ENCODE results near the gene NCOA3. TPM values are rescaled to one million over a fixed set of nuclear protein-coding genes. Genes with fewer than 3 reads are reported as not detected.

Gene NCOA3
- total and polyA plus RNA-seq, 2 experiments from 2014 or later, result 6.7 to 25.8 TPM

DNA sequence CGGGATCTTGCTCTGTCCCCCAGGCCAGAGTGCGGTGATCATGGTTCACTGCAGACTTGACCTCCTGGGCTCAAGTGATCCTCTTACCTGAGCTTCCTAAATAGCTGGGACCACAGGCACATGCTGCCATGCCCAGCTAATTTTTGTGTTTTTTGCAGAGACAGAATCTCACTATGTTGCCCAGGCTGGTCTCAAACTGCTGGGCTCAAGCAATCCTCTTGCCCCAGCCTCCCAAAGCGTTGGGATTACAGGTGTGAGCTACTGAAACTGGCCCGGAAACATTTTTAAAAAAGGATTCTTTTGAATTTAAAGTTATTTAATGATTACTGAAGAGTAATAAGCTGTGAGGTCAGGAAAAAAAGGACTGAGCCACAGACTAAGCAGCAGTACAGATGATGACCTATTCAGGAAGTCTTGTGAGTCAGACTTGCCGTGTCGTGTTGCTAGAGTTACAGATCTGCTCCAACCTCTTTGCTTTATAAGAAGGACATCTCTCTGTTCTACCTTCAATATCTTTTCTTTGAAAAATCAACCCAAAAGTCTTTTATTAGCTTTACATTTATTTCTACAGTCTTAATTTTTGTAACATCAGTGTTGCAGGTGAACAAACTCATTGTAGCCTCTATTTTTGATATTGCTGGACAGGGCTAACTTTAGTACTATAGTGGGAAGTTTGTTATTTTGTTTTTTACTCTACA is 108.7 kb downstream of the NCOA3 start:
- no peak for TF ChIP-seq STAT1 (IDR thresholded peaks at IDR 0.05; ENCODE audit: unreplicated experiment)
- H3K9me3 Mint-ChIP-seq, result no peaks in the 10 kb centered on the region

DNA sequence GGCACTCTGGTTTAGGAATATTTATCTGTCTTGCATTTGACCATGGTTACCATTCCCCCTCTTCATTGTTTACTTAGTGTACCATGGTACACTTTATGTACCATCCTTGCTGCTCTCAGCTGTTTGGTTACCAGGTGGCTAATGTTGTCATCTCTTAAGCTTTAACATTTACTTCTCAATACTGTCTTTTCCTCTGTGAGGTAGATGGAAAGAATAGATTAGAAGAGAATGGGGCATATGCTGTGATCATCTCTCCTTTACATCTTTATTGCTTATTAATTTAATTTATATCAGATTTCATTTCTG is 109.2 kb downstream of the NCOA3 start:
- no peak for DNase-seq (ENCODE audit: low spot score)
- Histone ChIP-seq H4K20me1 (replicated peaks; ENCODE audit: insufficient read depth) (no peaks in the 10 kb centered on the region), H3K27me3 (ENCODE audit: insufficient read depth) (no peaks in the 10 kb centered on the region), H3K4me1 (ENCODE audit: insufficient read depth) (no peaks in the 10 kb centered on the region), H3K4me3 (no peak overlapping the region), H3K79me2 (replicated peaks; ENCODE audit: insufficient read depth) (peaks cover 60% of the 10 kb centered on the region), H3F3A (replicated peaks; ENCODE audit: low read depth) (no peaks in the 10 kb centered on the region), H3K36me3 (ENCODE audit: insufficient read depth) (no peaks in the 10 kb centered on the region), H2AFZ (no peak overlapping the region), H3K4me2 (no peak overlapping the region), H3K9me2 (ENCODE audit: insufficient read depth) (no peaks in the 10 kb centered on the region), H3K27ac (ENCODE audit: low read depth) (no peak overlapping the region)
- H3K27me3 Mint-ChIP-seq (ENCODE audit: insufficient read depth, low read depth, poor library complexity), result no peaks in the 10 kb centered on the region
- no peak for ATAC-seq
- H3K27ac Mint-ChIP-seq, result no peak overlapping the region
- H3K4me1 Mint-ChIP-seq, result no peaks in the 10 kb centered on the region
- H3K36me3 Mint-ChIP-seq (ENCODE audit: low read depth), result no peaks in the 10 kb centered on the region
- no peak overlapping the region for H3K4me3 Mint-ChIP-seq
- H3K9me3 Mint-ChIP-seq, result no peaks in the 10 kb centered on the region
- no peak for TF ChIP-seq EZH2phosphoT487 (IDR thresholded peaks at IDR 0.05; ENCODE audit: unreplicated experiment)
- TF ChIP-seq ZNF114 (CRISPR knock-in tag; IDR thresholded peaks at IDR 0.05), result no peak
- TF ChIP-seq, protein P1, sequence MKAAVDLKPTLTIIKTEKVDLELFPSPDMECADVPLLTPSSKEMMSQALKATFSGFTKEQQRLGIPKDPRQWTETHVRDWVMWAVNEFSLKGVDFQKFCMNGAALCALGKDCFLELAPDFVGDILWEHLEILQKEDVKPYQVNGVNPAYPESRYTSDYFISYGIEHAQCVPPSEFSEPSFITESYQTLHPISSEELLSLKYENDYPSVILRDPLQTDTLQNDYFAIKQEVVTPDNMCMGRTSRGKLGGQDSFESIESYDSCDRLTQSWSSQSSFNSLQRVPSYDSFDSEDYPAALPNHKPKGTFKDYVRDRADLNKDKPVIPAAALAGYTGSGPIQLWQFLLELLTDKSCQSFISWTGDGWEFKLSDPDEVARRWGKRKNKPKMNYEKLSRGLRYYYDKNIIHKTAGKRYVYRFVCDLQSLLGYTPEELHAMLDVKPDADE (IDR thresholded peaks at IDR 0.05), result no peak

More for the DNA sequence above, 108.7 kb downstream of the NCOA3 start:
- Histone ChIP-seq H3K27ac (ENCODE audit: low read depth) (no peak overlapping the region), H3F3A (replicated peaks; ENCODE audit: low read depth) (no peaks in the 10 kb centered on the region), H3K27me3 (ENCODE audit: insufficient read depth) (no peaks in the 10 kb centered on the region), H2AFZ (no peak overlapping the region), H3K4me2 (no peak overlapping the region), H4K20me1 (replicated peaks; ENCODE audit: insufficient read depth) (no peaks in the 10 kb centered on the region), H3K4me1 (ENCODE audit: insufficient read depth) (no peaks in the 10 kb centered on the region), H3K9me2 (ENCODE audit: insufficient read depth) (no peaks in the 10 kb centered on the region), H3K79me2 (replicated peaks; ENCODE audit: insufficient read depth) (peaks cover 64% of the 10 kb centered on the region), H3K36me3 (ENCODE audit: insufficient read depth) (no peaks in the 10 kb centered on the region), H3K4me3 (no peak overlapping the region)
- DNase-seq (ENCODE audit: low spot score) (no peak), ATAC-seq (no peak)
- Mint-ChIP-seq H3K27ac (no peak overlapping the region), H3K4me3 (no peak overlapping the region), H3K27me3 (ENCODE audit: insufficient read depth, low read depth, poor library complexity) (no peaks in the 10 kb centered on the region), H3K4me1 (no peaks in the 10 kb centered on the region), H3K36me3 (ENCODE audit: low read depth) (no peaks in the 10 kb centered on the region)

DNA sequence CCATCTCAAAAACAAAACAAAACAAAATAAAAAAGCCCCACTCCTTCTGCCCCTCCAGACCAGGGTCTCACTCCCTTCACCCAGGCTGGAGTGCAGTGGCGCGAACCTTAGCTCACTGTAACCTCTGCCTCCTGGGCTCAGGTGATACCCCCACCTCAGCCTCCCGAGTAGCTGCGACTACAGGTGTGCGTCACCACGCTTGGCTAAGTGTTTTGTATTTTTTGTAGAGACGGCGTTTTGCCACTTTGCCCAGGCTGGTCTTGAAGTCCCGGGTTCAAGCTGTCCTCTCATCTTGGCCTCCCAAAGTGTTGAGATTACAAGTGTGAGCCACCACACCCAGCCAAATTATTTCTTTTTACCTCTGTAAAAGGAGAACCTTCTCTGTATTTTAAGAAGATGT is 110.1 kb downstream of the NCOA3 start:
- H3K4me3 Mint-ChIP-seq, result no peak overlapping the region
- Histone ChIP-seq H3K9me2 (ENCODE audit: insufficient read depth) (no peaks in the 10 kb centered on the region), H3K79me2 (replicated peaks; ENCODE audit: insufficient read depth) (peaks cover 60% of the 10 kb centered on the region), H3F3A (replicated peaks; ENCODE audit: low read depth) (no peaks in the 10 kb centered on the region), H3K4me1 (ENCODE audit: insufficient read depth) (no peaks in the 10 kb centered on the region), H4K20me1 (replicated peaks; ENCODE audit: insufficient read depth) (no peaks in the 10 kb centered on the region), H2AFZ (no peak overlapping the region), H3K27ac (ENCODE audit: low read depth) (no peak overlapping the region), H3K36me3 (ENCODE audit: insufficient read depth) (no peaks in the 10 kb centered on the region), H3K27me3 (ENCODE audit: insufficient read depth) (no peaks in the 10 kb centered on the region), H3K4me2 (no peak overlapping the region), H3K4me3 (no peak overlapping the region)
- no peaks in the 10 kb centered on the region for H3K27me3 Mint-ChIP-seq (ENCODE audit: insufficient read depth, low read depth, poor library complexity)
- no peak for ATAC-seq
- no peak overlapping the region for H3K27ac Mint-ChIP-seq
- DNase-seq (ENCODE audit: low spot score), result no peak
- H3K9me3 Mint-ChIP-seq, result no peaks in the 10 kb centered on the region
- no peak for TF ChIP-seq ZNF331 (CRISPR knock-in tag; IDR thresholded peaks at IDR 0.05; ENCODE audit: low read depth)
- TF ChIP-seq, protein P2, sequence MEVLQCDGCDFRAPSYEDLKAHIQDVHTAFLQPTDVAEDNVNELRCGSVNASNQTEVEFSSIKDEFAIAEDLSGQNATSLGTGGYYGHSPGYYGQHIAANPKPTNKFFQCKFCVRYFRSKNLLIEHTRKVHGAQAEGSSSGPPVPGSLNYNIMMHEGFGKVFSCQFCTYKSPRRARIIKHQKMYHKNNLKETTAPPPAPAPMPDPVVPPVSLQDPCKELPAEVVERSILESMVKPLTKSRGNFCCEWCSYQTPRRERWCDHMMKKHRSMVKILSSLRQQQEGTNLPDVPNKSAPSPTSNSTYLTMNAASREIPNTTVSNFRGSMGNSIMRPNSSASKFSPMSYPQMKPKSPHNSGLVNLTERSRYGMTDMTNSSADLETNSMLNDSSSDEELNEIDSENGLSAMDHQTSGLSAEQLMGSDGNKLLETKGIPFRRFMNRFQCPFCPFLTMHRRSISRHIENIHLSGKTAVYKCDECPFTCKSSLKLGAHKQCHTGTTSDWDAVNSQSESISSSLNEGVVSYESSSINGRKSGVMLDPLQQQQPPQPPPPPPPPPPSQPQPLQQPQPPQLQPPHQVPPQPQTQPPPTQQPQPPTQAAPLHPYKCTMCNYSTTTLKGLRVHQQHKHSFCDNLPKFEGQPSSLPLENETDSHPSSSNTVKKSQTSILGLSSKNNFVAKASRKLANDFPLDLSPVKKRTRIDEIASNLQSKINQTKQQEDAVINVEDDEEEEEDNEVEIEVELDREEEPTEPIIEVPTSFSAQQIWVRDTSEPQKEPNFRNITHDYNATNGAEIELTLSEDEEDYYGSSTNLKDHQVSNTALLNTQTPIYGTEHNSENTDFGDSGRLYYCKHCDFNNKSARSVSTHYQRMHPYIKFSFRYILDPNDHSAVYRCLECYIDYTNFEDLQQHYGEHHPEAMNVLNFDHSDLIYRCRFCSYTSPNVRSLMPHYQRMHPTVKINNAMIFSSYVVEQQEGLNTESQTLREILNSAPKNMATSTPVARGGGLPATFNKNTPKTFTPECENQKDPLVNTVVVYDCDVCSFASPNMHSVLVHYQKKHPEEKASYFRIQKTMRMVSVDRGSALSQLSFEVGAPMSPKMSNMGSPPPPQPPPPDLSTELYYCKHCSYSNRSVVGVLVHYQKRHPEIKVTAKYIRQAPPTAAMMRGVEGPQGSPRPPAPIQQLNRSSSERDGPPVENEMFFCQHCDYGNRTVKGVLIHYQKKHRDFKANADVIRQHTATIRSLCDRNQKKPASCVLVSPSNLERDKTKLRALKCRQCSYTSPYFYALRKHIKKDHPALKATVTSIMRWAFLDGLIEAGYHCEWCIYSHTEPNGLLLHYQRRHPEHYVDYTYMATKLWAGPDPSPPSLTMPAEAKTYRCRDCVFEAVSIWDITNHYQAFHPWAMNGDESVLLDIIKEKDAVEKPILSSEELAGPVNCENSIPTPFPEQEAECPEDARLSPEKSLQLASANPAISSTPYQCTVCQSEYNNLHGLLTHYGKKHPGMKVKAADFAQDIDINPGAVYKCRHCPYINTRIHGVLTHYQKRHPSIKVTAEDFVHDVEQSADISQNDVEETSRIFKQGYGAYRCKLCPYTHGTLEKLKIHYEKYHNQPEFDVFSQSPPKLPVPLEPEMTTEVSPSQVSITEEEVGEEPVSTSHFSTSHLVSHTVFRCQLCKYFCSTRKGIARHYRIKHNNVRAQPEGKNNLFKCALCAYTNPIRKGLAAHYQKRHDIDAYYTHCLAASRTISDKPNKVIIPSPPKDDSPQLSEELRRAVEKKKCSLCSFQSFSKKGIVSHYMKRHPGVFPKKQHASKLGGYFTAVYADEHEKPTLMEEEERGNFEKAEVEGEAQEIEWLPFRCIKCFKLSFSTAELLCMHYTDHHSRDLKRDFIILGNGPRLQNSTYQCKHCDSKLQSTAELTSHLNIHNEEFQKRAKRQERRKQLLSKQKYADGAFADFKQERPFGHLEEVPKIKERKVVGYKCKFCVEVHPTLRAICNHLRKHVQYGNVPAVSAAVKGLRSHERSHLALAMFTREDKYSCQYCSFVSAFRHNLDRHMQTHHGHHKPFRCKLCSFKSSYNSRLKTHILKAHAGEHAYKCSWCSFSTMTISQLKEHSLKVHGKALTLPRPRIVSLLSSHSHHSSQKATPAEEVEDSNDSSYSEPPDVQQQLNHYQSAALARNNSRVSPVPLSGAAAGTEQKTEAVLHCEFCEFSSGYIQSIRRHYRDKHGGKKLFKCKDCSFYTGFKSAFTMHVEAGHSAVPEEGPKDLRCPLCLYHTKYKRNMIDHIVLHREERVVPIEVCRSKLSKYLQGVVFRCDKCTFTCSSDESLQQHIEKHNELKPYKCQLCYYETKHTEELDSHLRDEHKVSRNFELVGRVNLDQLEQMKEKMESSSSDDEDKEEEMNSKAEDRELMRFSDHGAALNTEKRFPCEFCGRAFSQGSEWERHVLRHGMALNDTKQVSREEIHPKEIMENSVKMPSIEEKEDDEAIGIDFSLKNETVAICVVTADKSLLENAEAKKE (CRISPR knock-in tag; IDR thresholded peaks at IDR 0.05), result no peak
- TF ChIP-seq EZH2 (IDR thresholded peaks at IDR 0.05; ENCODE audit: low read depth, unreplicated experiment), result no peak
- TF ChIP-seq ZNF114 (CRISPR knock-in tag; IDR thresholded peaks at IDR 0.05), result no peak
- TF ChIP-seq NANOG (IDR thresholded peaks at IDR 0.05; ENCODE audit: borderline replicate concordance), result no peak
- TF ChIP-seq JUNB (IDR thresholded peaks at IDR 0.05; ENCODE audit: unreplicated experiment), result no peak
- H3K4me1 Mint-ChIP-seq, result no peaks in the 10 kb centered on the region
- no peaks in the 10 kb centered on the region for H3K36me3 Mint-ChIP-seq (ENCODE audit: low read depth)

All from GM23338 (cell line).